NCI-H524 (cell line): Measurements from ENCODE around the gene PILRA.
"Not testable (repeated sequence)": the region's sequence is repeated elsewhere in the genome, so short reads cannot be mapped to it uniquely, and the experiment has no call there.

ENCODE experiments used
- DNase-seq, 2 experiments: peaks; one replicate each; lab custom pipeline; 2025; lab: John Stamatoyannopoulos, UW

The PILRA gene

GRCh38 chr7:100434297-100435144 is 61.2 kb downstream of the PILRA start:
- DNase-seq, result no peak

- peak in 1 of 2 experiments; percentile 25 for DNase-seq
These were observed 62.4 kb downstream of the PILRA start for GRCh38 chr7:100435401-100436304.

- no peak for DNase-seq
These were observed 64.1 kb downstream of the PILRA start for GRCh38 chr7:100437150-100438100.

GRCh38 chr7:100438172-100438571 is 64.9 kb downstream of the PILRA start:
- DNase-seq, result no peak

- not testable (repeated sequence) for DNase-seq
These were observed 65.4 kb downstream of the PILRA start for GRCh38 chr7:100438731-100439130.

GRCh38 chr7:100439244-100439643 is 66.0 kb downstream of the PILRA start:
- not testable (repeated sequence) for DNase-seq

- no peak for DNase-seq
These were observed 68.6 kb downstream of the PILRA start for GRCh38 chr7:100441641-100442535.

GRCh38 chr7:100443096-100443840 is 70.0 kb downstream of the PILRA start:
- DNase-seq, result no peak

GRCh38 chr7:100444311-100445278 is 71.3 kb downstream of the PILRA start:
- DNase-seq, result no peak

GRCh38 chr7:100446040-100446439 is 72.8 kb downstream of the PILRA start:
- DNase-seq, result no peak

- not testable (repeated sequence) for DNase-seq
These were observed 74.1 kb downstream of the PILRA start for GRCh38 chr7:100447363-100447762.

- DNase-seq, result no peak
These were observed 76.0 kb downstream of the PILRA start for GRCh38 chr7:100449190-100449795.
